ENCODE results near the gene MGAT4A.
"Not testable (repeated sequence)": the region's sequence is repeated elsewhere in the genome, so short reads cannot be mapped to it uniquely, and the experiment has no call there.

MGAT4A gene

DNA sequence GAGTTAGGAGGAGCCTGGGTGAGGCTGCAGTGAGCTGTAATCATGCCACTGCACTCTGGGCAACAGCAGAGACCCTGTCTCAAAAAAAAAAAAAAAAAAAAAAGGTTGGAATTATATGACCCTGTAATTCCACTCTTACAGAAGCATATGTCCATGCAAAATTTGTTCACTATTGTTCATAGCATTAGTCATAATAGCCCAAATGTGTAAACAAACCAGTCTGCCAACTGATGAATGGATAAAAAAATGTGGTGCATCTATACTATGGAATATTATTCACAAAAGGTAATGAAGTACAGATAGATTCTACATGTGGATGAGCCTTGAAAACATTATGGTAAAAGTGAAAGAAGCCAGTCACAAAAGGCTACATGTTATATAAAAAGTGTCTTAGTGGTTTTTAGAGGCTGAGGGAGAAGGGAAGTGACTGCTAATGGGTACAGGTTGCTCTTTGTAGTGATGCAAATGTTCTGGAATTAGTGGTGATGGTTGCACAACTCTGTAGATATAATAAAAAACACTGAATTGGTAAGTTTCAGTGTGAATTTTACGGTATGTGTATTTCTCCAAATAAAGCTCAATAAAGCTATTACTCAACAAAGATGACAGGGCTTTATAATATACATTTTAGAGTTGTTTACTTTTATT, 132.0 kb downstream of the MGAT4A start:
- Histone ChIP-seq H3F3A (ENCODE audit: insufficient read depth, low read length) (no peaks in the 10 kb centered on the region), H4K20me1 (ENCODE audit: insufficient read depth, low read length) (no peaks in the 10 kb centered on the region), H3K9me3 (ENCODE audit: low read length) (no peaks in the 10 kb centered on the region), H3K79me2 (ENCODE audit: insufficient read depth, low read length) (no peaks in the 10 kb centered on the region), H3K9ac (ENCODE audit: low read length) (no peak overlapping the region), H3K27ac (ENCODE audit: low read depth, low read length, poor library complexity, severe bottlenecking) (no peak overlapping the region), H3K4me1 (ENCODE audit: insufficient read depth, low read length, severe bottlenecking) (no peaks in the 10 kb centered on the region), H2AFZ (ENCODE audit: low read length) (no peak overlapping the region), H3K27me3 (ENCODE audit: insufficient read depth, low read length) (no peaks in the 10 kb centered on the region), H3K4me3 (ENCODE audit: low read depth, low read length, poor library complexity, severe bottlenecking) (no peak overlapping the region), H3K36me3 (ENCODE audit: insufficient read depth, low read length) (peaks cover 68% of the 10 kb centered on the region), H3K9me2 (ENCODE audit: low read depth, low read length) (no peaks in the 10 kb centered on the region), H3K4me2 (ENCODE audit: low read length) (no peak overlapping the region)
- TF ChIP-seq, protein P1, sequence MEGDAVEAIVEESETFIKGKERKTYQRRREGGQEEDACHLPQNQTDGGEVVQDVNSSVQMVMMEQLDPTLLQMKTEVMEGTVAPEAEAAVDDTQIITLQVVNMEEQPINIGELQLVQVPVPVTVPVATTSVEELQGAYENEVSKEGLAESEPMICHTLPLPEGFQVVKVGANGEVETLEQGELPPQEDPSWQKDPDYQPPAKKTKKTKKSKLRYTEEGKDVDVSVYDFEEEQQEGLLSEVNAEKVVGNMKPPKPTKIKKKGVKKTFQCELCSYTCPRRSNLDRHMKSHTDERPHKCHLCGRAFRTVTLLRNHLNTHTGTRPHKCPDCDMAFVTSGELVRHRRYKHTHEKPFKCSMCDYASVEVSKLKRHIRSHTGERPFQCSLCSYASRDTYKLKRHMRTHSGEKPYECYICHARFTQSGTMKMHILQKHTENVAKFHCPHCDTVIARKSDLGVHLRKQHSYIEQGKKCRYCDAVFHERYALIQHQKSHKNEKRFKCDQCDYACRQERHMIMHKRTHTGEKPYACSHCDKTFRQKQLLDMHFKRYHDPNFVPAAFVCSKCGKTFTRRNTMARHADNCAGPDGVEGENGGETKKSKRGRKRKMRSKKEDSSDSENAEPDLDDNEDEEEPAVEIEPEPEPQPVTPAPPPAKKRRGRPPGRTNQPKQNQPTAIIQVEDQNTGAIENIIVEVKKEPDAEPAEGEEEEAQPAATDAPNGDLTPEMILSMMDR (IDR thresholded peaks at IDR 0.05; ENCODE audit: low read length): no peak
- no peak for TF ChIP-seq EZH2 (IDR thresholded peaks at IDR 0.05; ENCODE audit: borderline replicate concordance, low read length)

GRCh38 chr2:98594665-98595064, 136.3 kb downstream of the MGAT4A start:
- not testable (repeated sequence) for H3K27ac ChIP-seq (ENCODE audit: low read depth, low read length, poor library complexity, severe bottlenecking); H3K9me2 ChIP-seq (ENCODE audit: low read depth, low read length); H3K79me2 ChIP-seq (ENCODE audit: insufficient read depth, low read length); H3K4me1 ChIP-seq (ENCODE audit: insufficient read depth, low read length, severe bottlenecking); H3K9me3 ChIP-seq (ENCODE audit: low read length); H3K4me2 ChIP-seq (ENCODE audit: low read length); H3K9ac ChIP-seq (ENCODE audit: low read length); H3K27me3 ChIP-seq (ENCODE audit: insufficient read depth, low read length); H4K20me1 ChIP-seq (ENCODE audit: insufficient read depth, low read length); H3F3A ChIP-seq (ENCODE audit: insufficient read depth, low read length); H2AFZ ChIP-seq (ENCODE audit: low read length); H3K4me3 ChIP-seq (ENCODE audit: low read depth, low read length, poor library complexity, severe bottlenecking)
- peaks cover 32% of the 10 kb centered on the region for H3K36me3 ChIP-seq (ENCODE audit: insufficient read depth, low read length)

GRCh38 chr2:98592565-98592964, 138.4 kb downstream of the MGAT4A start:
- Histone ChIP-seq H3F3A (ENCODE audit: insufficient read depth, low read length) (no peaks in the 10 kb centered on the region), H3K4me1 (ENCODE audit: insufficient read depth, low read length, severe bottlenecking) (no peaks in the 10 kb centered on the region), H3K79me2 (ENCODE audit: insufficient read depth, low read length) (no peaks in the 10 kb centered on the region), H3K4me3 (ENCODE audit: low read depth, low read length, poor library complexity, severe bottlenecking) (no peak overlapping the region), H3K9ac (ENCODE audit: low read length) (no peak overlapping the region), H3K36me3 (ENCODE audit: insufficient read depth, low read length) (peaks cover 15% of the 10 kb centered on the region), H2AFZ (ENCODE audit: low read length) (no peak overlapping the region), H3K9me3 (ENCODE audit: low read length) (no peaks in the 10 kb centered on the region), H3K27me3 (ENCODE audit: insufficient read depth, low read length) (no peaks in the 10 kb centered on the region), H3K4me2 (ENCODE audit: low read length) (no peak overlapping the region), H3K9me2 (ENCODE audit: low read depth, low read length) (no peaks in the 10 kb centered on the region), H3K27ac (ENCODE audit: low read depth, low read length, poor library complexity, severe bottlenecking) (no peak overlapping the region), H4K20me1 (ENCODE audit: insufficient read depth, low read length) (no peaks in the 10 kb centered on the region)
- TF ChIP-seq, protein P1 (IDR thresholded peaks at IDR 0.05; ENCODE audit: low read length): no peak
- TF ChIP-seq EZH2 (IDR thresholded peaks at IDR 0.05; ENCODE audit: borderline replicate concordance, low read length): no peak

DNA sequence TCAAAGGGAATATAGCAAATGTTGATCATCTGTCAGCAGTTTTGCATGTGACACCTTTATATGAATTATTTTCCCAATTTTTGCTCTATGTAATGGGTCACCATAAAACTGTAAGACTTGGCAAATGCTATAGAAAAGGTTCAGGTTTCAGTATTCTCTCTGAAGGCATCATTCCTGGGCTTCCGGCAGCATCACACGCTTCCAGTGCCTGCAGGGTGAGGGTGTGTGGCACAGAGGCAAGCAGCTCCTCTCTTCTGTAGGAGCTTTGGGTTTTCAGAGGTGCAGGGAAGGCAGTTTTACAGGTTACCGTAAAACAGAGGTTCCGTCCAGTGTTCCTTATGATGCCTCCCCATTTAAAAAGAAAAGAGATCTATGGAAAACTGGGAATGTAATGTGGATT, 141.4 kb downstream of the MGAT4A start:
- Histone ChIP-seq H3K27ac (ENCODE audit: low read depth, low read length, poor library complexity, severe bottlenecking) (no peak overlapping the region), H3F3A (ENCODE audit: insufficient read depth, low read length) (no peaks in the 10 kb centered on the region), H3K27me3 (ENCODE audit: insufficient read depth, low read length) (no peaks in the 10 kb centered on the region), H3K36me3 (ENCODE audit: insufficient read depth, low read length) (no peaks in the 10 kb centered on the region), H3K4me2 (ENCODE audit: low read length) (no peak overlapping the region), H3K4me1 (ENCODE audit: insufficient read depth, low read length, severe bottlenecking) (no peaks in the 10 kb centered on the region), H3K9ac (ENCODE audit: low read length) (no peak overlapping the region), H3K9me3 (ENCODE audit: low read length) (no peaks in the 10 kb centered on the region), H2AFZ (ENCODE audit: low read length) (no peak overlapping the region), H3K79me2 (ENCODE audit: insufficient read depth, low read length) (no peaks in the 10 kb centered on the region), H3K4me3 (ENCODE audit: low read depth, low read length, poor library complexity, severe bottlenecking) (no peak overlapping the region), H3K9me2 (ENCODE audit: low read depth, low read length) (no peaks in the 10 kb centered on the region), H4K20me1 (ENCODE audit: insufficient read depth, low read length) (no peaks in the 10 kb centered on the region)
- TF ChIP-seq, protein P1 (IDR thresholded peaks at IDR 0.05; ENCODE audit: low read length): no peak
- no peak for TF ChIP-seq EZH2 (IDR thresholded peaks at IDR 0.05; ENCODE audit: borderline replicate concordance, low read length)
